SK-N-SH (cell line): ENCODE data around the gene MAP1B.

ENCODE experiments used
- EP300 ChIP-seq, 2 experiments: IDR thresholded peaks; 2 replicates each; pipeline versions ENCODE4 v1.4.0 to v1.6.1; 2012; ENCODE audit warnings: borderline replicate concordance in 1 of 2, low read depth in 1 of 2, low read length in 1 of 2
- FOXM1 ChIP-seq: IDR thresholded peaks from 2 replicates; pipeline ENCODE4 v1.4.0; 2012; ENCODE audit warnings: low read depth, mild to moderate bottlenecking
- IRF3 ChIP-seq: fragments of 150-350 bp; IDR thresholded peaks from 2 replicates; pipeline ENCODE4 v1.6.1; 2016; ENCODE audit warnings: mild to moderate bottlenecking, low read depth, low read length
- JUND ChIP-seq: IDR thresholded peaks from 2 replicates; pipeline ENCODE4 v1.4.0; 2012
- MXI1 ChIP-seq: IDR thresholded peaks from 2 replicates; pipeline ENCODE4 v1.6.1; 2012; ENCODE audit warnings: mild to moderate bottlenecking, low read depth, low read length, improper control_type of control experiment
- POLR2AphosphoS5 ChIP-seq: IDR thresholded peaks from 2 replicates; pipeline ENCODE4 v1.6.1; 2012; ENCODE audit warnings: low read depth, low read length
- REST ChIP-seq: IDR thresholded peaks from 2 replicates; pipeline ENCODE4 v1.6.1; 2012; ENCODE audit warnings: mild to moderate bottlenecking, low read depth, low read length, moderate library complexity
- SIN3A ChIP-seq: IDR thresholded peaks from 2 replicates; pipeline ENCODE4 v1.6.1; 2012; ENCODE audit warnings: low read depth, mild to moderate bottlenecking, low read length, moderate library complexity, borderline replicate concordance
- TAF1 ChIP-seq: IDR thresholded peaks from 2 replicates; pipeline ENCODE4 v1.6.1; 2012; ENCODE audit warnings: low read depth, mild to moderate bottlenecking, low read length, moderate library complexity, borderline replicate concordance
- YY1 ChIP-seq: IDR thresholded peaks from 2 replicates; pipeline ENCODE4 v1.4.0; 2012; ENCODE audit warnings: low read depth, mild to moderate bottlenecking
- TF ChIP-seq, protein P1 (sequence below): fragments of 200-600 bp; sonication (generic); IDR thresholded peaks from 2 replicates; pipeline ENCODE4 v1.6.1; 2017; ENCODE audit warnings: antibody characterized with exemption, mild to moderate bottlenecking, moderate library complexity
- TF ChIP-seq, protein P2 (sequence below): fragments of 150-350 bp; IDR thresholded peaks from 2 replicates; pipeline ENCODE4 v1.6.1; 2017; ENCODE audit warnings: antibody characterized with exemption, low read length, low read depth, borderline replicate concordance

- no peak for TF ChIP-seq FOXM1
- TF ChIP-seq, protein P1, sequence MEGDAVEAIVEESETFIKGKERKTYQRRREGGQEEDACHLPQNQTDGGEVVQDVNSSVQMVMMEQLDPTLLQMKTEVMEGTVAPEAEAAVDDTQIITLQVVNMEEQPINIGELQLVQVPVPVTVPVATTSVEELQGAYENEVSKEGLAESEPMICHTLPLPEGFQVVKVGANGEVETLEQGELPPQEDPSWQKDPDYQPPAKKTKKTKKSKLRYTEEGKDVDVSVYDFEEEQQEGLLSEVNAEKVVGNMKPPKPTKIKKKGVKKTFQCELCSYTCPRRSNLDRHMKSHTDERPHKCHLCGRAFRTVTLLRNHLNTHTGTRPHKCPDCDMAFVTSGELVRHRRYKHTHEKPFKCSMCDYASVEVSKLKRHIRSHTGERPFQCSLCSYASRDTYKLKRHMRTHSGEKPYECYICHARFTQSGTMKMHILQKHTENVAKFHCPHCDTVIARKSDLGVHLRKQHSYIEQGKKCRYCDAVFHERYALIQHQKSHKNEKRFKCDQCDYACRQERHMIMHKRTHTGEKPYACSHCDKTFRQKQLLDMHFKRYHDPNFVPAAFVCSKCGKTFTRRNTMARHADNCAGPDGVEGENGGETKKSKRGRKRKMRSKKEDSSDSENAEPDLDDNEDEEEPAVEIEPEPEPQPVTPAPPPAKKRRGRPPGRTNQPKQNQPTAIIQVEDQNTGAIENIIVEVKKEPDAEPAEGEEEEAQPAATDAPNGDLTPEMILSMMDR = no peak
- TF ChIP-seq JUND = no peak
- TF ChIP-seq POLR2AphosphoS5 = no peak
- TF ChIP-seq MXI1 = no peak
- TF ChIP-seq REST = 0 out of 2 replicates have a peak, but pooled peaks have one; percentile 35
- no peak for TF ChIP-seq IRF3
- no peak for TF ChIP-seq SIN3A
- no peak for TF ChIP-seq EP300 (IDR thresholded peaks at IDR 0.05; ENCODE audit: borderline replicate concordance in 1 of 2, low read depth in 1 of 2, low read length in 1 of 2)
- TF ChIP-seq, protein P2, sequence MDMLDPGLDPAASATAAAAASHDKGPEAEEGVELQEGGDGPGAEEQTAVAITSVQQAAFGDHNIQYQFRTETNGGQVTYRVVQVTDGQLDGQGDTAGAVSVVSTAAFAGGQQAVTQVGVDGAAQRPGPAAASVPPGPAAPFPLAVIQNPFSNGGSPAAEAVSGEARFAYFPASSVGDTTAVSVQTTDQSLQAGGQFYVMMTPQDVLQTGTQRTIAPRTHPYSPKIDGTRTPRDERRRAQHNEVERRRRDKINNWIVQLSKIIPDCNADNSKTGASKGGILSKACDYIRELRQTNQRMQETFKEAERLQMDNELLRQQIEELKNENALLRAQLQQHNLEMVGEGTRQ = no peak
- no peak for TF ChIP-seq YY1
- TF ChIP-seq TAF1 = no peak
These were observed 15.3 kb downstream of the MAP1B start for GRCh38 chr5:72122602-72123001.
